ENCODE results near the gene KL. TPM values are rescaled to one million over a fixed set of nuclear protein-coding genes. Genes with fewer than 3 reads are reported as not detected.

KL gene
- total RNA-seq, 1 experiment from 2014 or later, result not detected

- TF ChIP-seq AFF4 (CRISPR knock-in tag; IDR thresholded peaks at IDR 0.05; ENCODE audit: borderline replicate concordance) (no peak), FOXP4 (CRISPR knock-in tag; IDR thresholded peaks at IDR 0.05) (no peak)
Observed at GRCh38 chr13:33076001-33076992, 60.1 kb downstream of the KL start (continued).

- CTCF ChIA-PET, result no interaction called here
- TF ChIP-seq TP53 (CRISPR knock-in tag; IDR thresholded peaks at IDR 0.05) (no peak), ZBTB21 (CRISPR knock-in tag; IDR thresholded peaks at IDR 0.05; ENCODE audit: borderline replicate concordance) (no peak), NR3C1 (CRISPR knock-in tag; conservative IDR thresholded peaks at IDR 0.05; ENCODE audit: low read depth) (no peak)
- DNase-seq (ENCODE audit: low spot score), result no peak
- H3K4me3 Mint-ChIP-seq, result no peak overlapping the region
- no peaks in the 10 kb centered on the region for H3K9me3 Mint-ChIP-seq
- peaks cover under 1% of the 10 kb centered on the region; the same call in 1 of the 2 replicates for H3K4me1 Mint-ChIP-seq
- POLR2A ChIA-PET, result no interaction called here
- no peak for ATAC-seq
- H3K27me3 Mint-ChIP-seq (ENCODE audit: low read depth), result no peaks in the 10 kb centered on the region
- H3K27ac Mint-ChIP-seq, result no peak overlapping the region
- H3K36me3 Mint-ChIP-seq, result no peaks in the 10 kb centered on the region
Observed at GRCh38 chr13:33078263-33078662, 62.0 kb downstream of the KL start.

- POLR2A ChIA-PET, result no interaction called here
- no peak overlapping the region for H3K27ac Mint-ChIP-seq
- H3K4me3 Mint-ChIP-seq, result no peak overlapping the region
- DNase-seq (ENCODE audit: low spot score), result no peak
- H3K4me1 Mint-ChIP-seq, result no peaks in the 10 kb centered on the region
- no peaks in the 10 kb centered on the region for H3K27me3 Mint-ChIP-seq (ENCODE audit: low read depth)
- no peaks in the 10 kb centered on the region for H3K9me3 Mint-ChIP-seq
- no peaks in the 10 kb centered on the region for H3K36me3 Mint-ChIP-seq
- CTCF ChIA-PET, result no interaction called here
- ATAC-seq, result no peak
- TF ChIP-seq OVOL2 (CRISPR knock-in tag; IDR thresholded peaks at IDR 0.05; ENCODE audit: borderline replicate concordance), result no peak
- no peak for TF ChIP-seq NFYB (CRISPR knock-in tag; conservative IDR thresholded peaks at IDR 0.05; ENCODE audit: low read depth)
- TF ChIP-seq ZNF416 (CRISPR knock-in tag; IDR thresholded peaks at IDR 0.05), result no peak
- TF ChIP-seq GTF2I (CRISPR knock-in tag; conservative IDR thresholded peaks at IDR 0.05), result no peak
- no peak for TF ChIP-seq E2F1 (CRISPR knock-in tag; IDR thresholded peaks at IDR 0.05)
- no peak for TF ChIP-seq TP53 (CRISPR knock-in tag; IDR thresholded peaks at IDR 0.05)
- no peak for TF ChIP-seq ETV6 (CRISPR knock-in tag; IDR thresholded peaks at IDR 0.05)
- no peak for TF ChIP-seq CREM (CRISPR knock-in tag; IDR thresholded peaks at IDR 0.05)
- no peak for TF ChIP-seq ZNF263 (CRISPR knock-in tag; IDR thresholded peaks at IDR 0.05; ENCODE audit: low read depth)
- no peak for TF ChIP-seq TCF7 (CRISPR knock-in tag; IDR thresholded peaks at IDR 0.05; ENCODE audit: low read depth)
- no peak for TF ChIP-seq CDX4 (CRISPR knock-in tag; IDR thresholded peaks at IDR 0.05; ENCODE audit: borderline replicate concordance)
- no peak for TF ChIP-seq JAZF1 (CRISPR knock-in tag; IDR thresholded peaks at IDR 0.05)
- no peak for TF ChIP-seq TEAD4 (CRISPR knock-in tag; IDR thresholded peaks at IDR 0.05)
- TF ChIP-seq ZNF396 (CRISPR knock-in tag; IDR thresholded peaks at IDR 0.05; ENCODE audit: borderline replicate concordance), result no peak
- no peak for TF ChIP-seq SOX15 (CRISPR knock-in tag; IDR thresholded peaks at IDR 0.05)
Observed at GRCh38 chr13:33079960-33080359, 63.7 kb downstream of the KL start.
